Thoracic aorta (tissue), 2 donors: ENCODE data around the gene SLC44A3. TPM values are rescaled to one million over a fixed set of nuclear protein-coding genes. Genes with fewer than 3 reads are reported as not detected.
"Not testable (repeated sequence)": the region's sequence is repeated elsewhere in the genome, so short reads cannot be mapped to it uniquely, and the experiment has no call there.

Source experiments
- ATAC-seq: fragments of 150-250 bp; one replicate; pipeline ENCODE4 v1.8.0; 2017; ENCODE audit warnings: low read depth; ENCODE audit not compliant: insufficient number of reproducible peaks, low FRiP score
- DNase-seq: peaks from one replicate; pipeline ENCODE4 v3.0.0-alpha.2; 2020; ENCODE audit warnings: low spot score
- H3K27ac ChIP-seq, 2 donors: fragments of 200-600 bp; sonication (generic); 1 replicate in 1 of 2; 2 replicates in 1 of 2; pipeline ENCODE4 v1.5.1; 2016; ENCODE audit warnings: mild to moderate bottlenecking in 2 of 2, moderate library complexity in 2 of 2
- H3K27me3 ChIP-seq: fragments of 200-600 bp; sonication (generic); replicated peaks from 2 replicates; pipeline ENCODE4 v1.6.0; 2016; ENCODE audit warnings: mild to moderate bottlenecking; ENCODE audit not compliant: insufficient read depth
- H3K36me3 ChIP-seq: fragments of 200-600 bp; sonication (generic); one replicate; pipeline ENCODE4 v1.5.1; 2016
- H3K4me1 ChIP-seq, 2 donors: fragments of 200-600 bp; sonication (generic); 1 replicate in 1 of 2; 2 replicates in 1 of 2; pipeline versions ENCODE4 v1.5.1 to v1.6.0; 2016; ENCODE audit warnings: low read depth in 2 of 2, mild to moderate bottlenecking in 1 of 2; ENCODE audit not compliant: control insufficient read depth in 1 of 2
- H3K4me3 ChIP-seq: fragments of 200-600 bp; sonication (generic); 2 replicates; pipeline ENCODE4 v1.5.1; 2016; ENCODE audit warnings: mild to moderate bottlenecking
- H3K9me3 ChIP-seq: fragments of 200-600 bp; sonication (generic); 2 replicates; pipeline ENCODE4 v1.5.1; 2016
- CTCF ChIP-seq: fragments of 200-600 bp; sonication (generic); IDR thresholded peaks from one replicate; pipeline ENCODE4 v1.5.1; 2019; ENCODE audit warnings: antibody characterized with exemption
- total RNA-seq, 2 donors: library from RNA; depleted of rRNA; stranded (reverse); fragments of >200 nt; gene quantifications; one replicate each; pipeline versions ENCODE4 v1.1.0 to v1.2.3, GENCODE V29; 2016

Gene SLC44A3
- total RNA-seq, 2 donors from 2014 or later = 2.5 to 3.7 TPM

- ATAC-seq = no peak
- no peaks in the 10 kb centered on the region for H3K4me1 ChIP-seq
- no peaks in the 10 kb centered on the region for H3K9me3 ChIP-seq
- no peaks in the 10 kb centered on the region for H3K36me3 ChIP-seq
- DNase-seq = no peak
- no peak overlapping the region for H3K4me3 ChIP-seq
- TF ChIP-seq CTCF = no peak
- no peak overlapping the region for H3K27ac ChIP-seq
- H3K27me3 ChIP-seq = no peaks in the 10 kb centered on the region
These were observed 11.5 kb downstream of the SLC44A3 start for GRCh38 chr1:94831641-94832040.

- H3K4me1 ChIP-seq = no peaks in the 10 kb centered on the region
- H3K27me3 ChIP-seq = no peaks in the 10 kb centered on the region
- ATAC-seq (no peak), DNase-seq (no peak)
- TF ChIP-seq CTCF = no peak
- no peaks in the 10 kb centered on the region for H3K9me3 ChIP-seq
- H3K4me3 ChIP-seq = no peak overlapping the region
- no peaks in the 10 kb centered on the region for H3K36me3 ChIP-seq
- H3K27ac ChIP-seq = no peak overlapping the region
These were observed 12.3 kb downstream of the SLC44A3 start for GRCh38 chr1:94832446-94832845.

GRCh38 chr1:94832931-94833585 lies 12.9 kb downstream of the SLC44A3 start:
- Histone ChIP-seq H3K4me1 (no peaks in the 10 kb centered on the region), H3K4me3 (no peak overlapping the region), H3K27me3 (no peaks in the 10 kb centered on the region), H3K36me3 (no peaks in the 10 kb centered on the region), H3K27ac (no peak overlapping the region), H3K9me3 (no peaks in the 10 kb centered on the region)
- DNase-seq (no peak), ATAC-seq (no peak)
- no peak for TF ChIP-seq CTCF

GRCh38 chr1:94836891-94837290 lies 16.7 kb downstream of the SLC44A3 start:
- no peak for ATAC-seq
- no peak for TF ChIP-seq CTCF

GRCh38 chr1:94840381-94840780 lies 20.2 kb downstream of the SLC44A3 start:
- not testable (repeated sequence) for DNase-seq, H3K36me3 ChIP-seq, H3K27me3 ChIP-seq, H3K9me3 ChIP-seq, H3K27ac ChIP-seq, H3K4me1 ChIP-seq, H3K4me3 ChIP-seq, ATAC-seq

More at GRCh38 chr1:94836891-94837290, 16.7 kb downstream of the SLC44A3 start:
- Histone ChIP-seq H3K4me1 (no peaks in the 10 kb centered on the region), H3K9me3 (no peaks in the 10 kb centered on the region), H3K27ac (no peak overlapping the region), H3K27me3 (no peaks in the 10 kb centered on the region), H3K4me3 (no peak overlapping the region), H3K36me3 (no peaks in the 10 kb centered on the region)
- DNase-seq = no peak

- DNase-seq = no peak
- Histone ChIP-seq H3K4me1 (no peaks in the 10 kb centered on the region), H3K27me3 (no peaks in the 10 kb centered on the region), H3K9me3 (no peaks in the 10 kb centered on the region), H3K36me3 (no peaks in the 10 kb centered on the region), H3K4me3 (no peak overlapping the region), H3K27ac (no peak overlapping the region)
- TF ChIP-seq CTCF = no peak
- ATAC-seq = no peak
These were observed 20.7 kb downstream of the SLC44A3 start for GRCh38 chr1:94840808-94841207.
